GM19035 (cell line): ENCODE measurements around the gene PRKAR1B.

Experiments used
- ATAC-seq: cut with Tn5 transposase; IDR thresholded peaks from one replicate; pipeline ENCODE4 v1.9.1; 2021; ENCODE audit not compliant: unreplicated experiment

The PRKAR1B gene

GRCh38 chr7:594212-594913 is 132.7 kb downstream of the PRKAR1B start:
- no peak for ATAC-seq

DNA sequence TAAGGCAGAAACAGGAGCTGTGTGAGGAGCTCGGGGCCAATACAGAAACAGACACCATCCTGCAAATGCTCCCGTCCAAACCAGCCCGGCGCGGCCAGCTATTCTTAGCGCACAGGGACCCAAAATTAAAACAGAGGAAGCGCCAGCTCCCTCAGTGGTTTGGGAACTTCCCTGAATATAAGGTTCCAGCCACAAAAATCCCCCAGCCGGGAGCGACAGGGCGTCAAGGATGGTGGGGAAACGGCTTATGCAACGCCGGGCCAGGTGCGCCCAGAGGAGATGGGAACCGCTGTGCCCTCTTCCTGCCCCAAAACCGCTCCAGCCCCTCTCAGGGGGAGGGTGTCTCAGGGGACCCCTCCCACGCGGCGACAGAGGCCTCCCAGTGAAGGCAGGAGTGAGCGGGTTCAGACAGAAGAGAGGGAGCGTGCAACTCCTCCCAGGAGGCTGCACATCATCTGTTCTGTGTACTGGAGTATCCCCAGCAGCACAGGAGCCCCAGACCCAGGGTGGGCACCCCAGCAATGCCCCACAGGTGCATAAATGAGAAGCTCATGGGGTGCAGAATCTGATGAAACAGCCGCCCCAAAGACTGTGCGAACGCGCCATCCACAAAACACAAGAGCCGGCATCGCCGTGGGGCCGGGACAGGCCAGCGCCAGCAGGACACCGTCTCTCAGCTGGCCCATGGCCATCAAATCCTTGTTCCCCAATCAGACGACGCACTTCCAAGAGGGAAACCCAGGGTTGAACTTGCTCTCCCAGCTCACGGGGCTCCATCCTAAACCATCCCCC is 133.6 kb downstream of the PRKAR1B start:
- no peak for ATAC-seq

GRCh38 chr7:591856-592628 is 135.0 kb downstream of the PRKAR1B start:
- no peak for ATAC-seq

DNA sequence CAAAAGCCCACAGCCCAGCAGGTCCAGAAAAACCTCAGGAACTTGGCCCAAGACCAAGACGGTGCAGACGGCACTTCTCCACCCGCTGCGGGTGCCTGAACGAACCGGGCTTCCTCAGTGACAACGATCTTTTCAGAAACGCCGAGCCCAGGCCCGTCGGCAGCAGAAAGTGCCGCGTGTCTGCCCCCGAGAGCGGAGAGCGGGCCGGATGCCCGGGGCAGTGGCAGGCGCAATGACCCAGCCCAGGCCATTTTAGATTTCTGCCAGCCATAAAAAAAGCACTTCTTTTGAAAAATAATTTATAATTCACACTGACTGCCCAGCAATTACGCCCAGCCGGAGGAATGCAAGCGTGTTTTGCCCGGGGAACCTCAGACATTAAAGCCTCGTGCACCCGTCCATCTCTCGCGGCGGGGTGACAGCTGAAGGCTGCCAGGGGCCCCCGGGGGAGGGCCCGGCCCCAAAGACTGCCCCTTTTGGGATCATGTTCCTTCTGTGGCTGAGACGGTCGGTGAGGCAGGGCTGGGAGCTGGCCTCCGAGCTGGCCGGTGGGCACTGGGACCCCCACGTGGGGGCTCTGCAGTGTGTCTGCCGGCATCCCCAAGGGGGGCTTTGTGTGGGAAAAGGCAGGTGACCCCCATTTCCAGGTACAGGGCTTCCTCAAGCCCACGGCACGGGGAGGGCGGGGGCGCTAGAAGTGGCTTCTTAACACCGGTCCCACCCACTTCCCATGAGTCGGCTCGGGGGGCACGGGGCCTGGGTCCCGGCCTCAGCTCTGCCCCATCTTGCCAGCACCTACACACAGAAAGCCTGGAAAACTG is 136.1 kb downstream of the PRKAR1B start:
- ATAC-seq: no peak

- ATAC-seq: no peak
These were observed 137.1 kb downstream of the PRKAR1B start for GRCh38 chr7:589781-590575.

DNA sequence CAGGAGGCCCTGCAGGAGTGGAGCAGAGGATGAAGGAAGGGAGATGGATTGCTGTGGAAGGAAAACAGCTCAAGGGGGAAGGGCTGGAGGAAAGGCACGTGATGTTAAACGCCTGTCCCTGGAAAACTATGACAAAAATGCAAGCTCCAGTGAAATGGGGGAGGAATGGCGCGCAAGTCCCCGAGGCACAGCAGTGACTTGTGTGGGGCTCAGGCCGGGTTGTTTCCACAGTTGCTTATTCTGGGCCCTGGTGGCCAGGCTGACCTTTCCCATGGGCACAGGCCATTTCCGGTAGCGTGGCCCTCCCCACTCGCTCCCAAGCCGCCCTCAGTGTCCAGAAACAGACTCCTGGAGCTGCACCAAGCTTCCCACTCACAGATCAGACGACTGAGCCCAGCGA is 139.3 kb downstream of the PRKAR1B start:
- ATAC-seq: no peak

DNA sequence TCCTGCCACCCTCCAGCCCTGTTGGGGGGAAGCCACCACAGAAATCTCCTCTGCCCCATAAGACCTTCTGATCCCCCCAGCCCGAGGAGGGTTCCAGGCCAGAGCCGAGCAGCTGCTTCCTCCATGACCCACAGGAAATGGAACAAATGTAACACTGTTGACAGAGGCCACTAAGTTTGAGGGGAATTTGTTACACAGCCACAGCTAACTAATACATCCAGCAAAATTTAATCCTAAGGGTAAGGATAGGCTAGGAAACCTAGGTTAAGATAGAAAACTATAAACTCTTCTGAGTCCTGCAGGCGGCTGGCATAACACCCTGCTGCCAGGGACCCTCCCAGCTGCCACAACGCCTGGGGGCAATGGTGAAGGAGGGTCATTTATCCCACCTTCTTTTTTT is 140.6 kb downstream of the PRKAR1B start:
- ATAC-seq: no peak

DNA sequence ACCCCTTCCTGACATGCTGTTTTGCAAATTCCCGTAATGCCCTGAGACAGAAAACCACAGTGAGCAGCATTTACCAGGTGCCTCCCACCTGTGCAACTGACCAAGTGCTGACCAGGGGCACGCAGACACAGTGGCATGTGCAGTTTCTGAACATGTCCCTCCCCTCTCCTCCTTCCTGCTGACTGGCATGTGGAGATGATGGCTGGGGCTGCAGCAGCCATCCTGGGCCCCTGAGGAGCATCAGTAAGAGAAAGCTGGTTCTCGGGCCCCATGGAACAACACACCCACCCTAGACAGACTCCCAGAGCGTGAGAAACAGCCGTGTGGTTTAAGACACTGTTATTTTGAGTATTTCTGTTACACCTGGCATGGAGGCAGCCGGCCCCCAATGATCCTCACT is 141.2 kb downstream of the PRKAR1B start:
- no peak for ATAC-seq

DNA sequence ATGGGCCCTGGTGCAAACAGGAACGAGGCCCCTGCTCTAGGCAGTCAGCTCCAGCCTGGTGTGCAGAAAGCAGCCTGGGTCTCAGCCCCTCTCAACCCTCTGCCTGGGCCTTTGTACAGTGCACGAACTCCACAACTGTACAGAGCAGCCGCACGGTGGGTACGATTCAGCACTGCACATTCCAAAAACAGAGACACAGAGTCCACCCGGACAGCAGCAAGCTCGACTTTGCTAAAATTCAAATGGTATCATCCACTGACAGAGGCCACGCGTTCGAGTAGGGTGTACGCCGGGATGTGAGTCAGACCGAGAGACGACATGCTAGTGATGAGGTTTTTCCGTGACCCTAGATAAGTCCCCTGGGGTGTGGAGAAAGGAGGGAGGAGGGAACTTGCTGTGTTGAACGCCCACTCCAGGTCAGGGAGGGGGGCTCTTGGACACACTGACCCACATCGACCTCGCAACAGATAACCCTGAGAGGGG is 141.8 kb downstream of the PRKAR1B start:
- ATAC-seq: peak; percentile 86

- no peak for ATAC-seq
These were observed 142.3 kb downstream of the PRKAR1B start for GRCh38 chr7:584820-585219.

DNA sequence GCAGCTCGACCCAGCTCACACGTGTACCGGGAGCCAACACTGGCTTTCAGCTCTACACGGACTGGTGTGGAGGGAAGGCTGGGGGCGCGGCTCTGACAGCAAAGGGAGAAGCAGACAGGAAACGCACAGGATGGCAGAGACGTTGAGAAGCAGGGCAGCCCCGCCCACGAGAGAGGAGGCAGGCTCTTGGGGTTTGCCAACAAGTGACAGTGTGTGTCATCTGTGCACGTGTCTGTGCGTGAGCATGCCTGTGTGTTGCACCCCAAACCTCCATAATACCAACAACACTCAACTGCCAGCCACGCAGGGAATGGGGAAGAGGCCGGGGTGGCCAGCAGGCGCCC is 143.0 kb downstream of the PRKAR1B start:
- ATAC-seq: no peak

DNA sequence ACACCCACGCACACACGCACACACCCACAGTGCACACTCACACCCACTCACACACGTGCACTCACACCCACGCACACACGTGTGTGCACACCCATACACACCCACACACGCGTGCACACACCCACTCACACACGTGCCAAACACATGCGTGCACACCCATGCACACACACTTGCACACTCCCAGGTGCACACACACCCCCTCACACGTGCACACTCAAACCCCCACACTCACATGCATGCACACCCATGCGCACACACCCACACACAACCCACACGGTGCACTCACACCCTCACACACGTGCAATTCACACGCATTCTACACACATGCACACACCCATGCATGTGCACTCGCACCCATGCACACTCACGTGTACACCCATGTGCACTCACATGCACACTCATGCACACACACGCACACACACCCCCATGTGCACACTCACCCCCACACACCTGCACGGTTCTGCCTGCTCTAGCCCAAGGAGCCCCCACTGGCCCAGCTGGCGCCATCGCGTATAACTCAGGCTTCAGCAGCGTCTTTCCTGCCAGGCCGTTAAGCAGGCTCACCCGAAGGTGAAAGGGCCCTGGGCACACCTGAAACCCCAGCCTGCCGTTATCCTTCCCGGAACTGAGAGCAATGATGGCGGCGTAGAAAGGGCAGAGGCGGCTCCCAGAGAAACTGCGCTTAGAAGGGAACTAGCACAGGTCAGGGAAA is 143.5 kb downstream of the PRKAR1B start:
- ATAC-seq: no peak

- no peak for ATAC-seq
These were observed 144.2 kb downstream of the PRKAR1B start for GRCh38 chr7:582931-583330.

DNA sequence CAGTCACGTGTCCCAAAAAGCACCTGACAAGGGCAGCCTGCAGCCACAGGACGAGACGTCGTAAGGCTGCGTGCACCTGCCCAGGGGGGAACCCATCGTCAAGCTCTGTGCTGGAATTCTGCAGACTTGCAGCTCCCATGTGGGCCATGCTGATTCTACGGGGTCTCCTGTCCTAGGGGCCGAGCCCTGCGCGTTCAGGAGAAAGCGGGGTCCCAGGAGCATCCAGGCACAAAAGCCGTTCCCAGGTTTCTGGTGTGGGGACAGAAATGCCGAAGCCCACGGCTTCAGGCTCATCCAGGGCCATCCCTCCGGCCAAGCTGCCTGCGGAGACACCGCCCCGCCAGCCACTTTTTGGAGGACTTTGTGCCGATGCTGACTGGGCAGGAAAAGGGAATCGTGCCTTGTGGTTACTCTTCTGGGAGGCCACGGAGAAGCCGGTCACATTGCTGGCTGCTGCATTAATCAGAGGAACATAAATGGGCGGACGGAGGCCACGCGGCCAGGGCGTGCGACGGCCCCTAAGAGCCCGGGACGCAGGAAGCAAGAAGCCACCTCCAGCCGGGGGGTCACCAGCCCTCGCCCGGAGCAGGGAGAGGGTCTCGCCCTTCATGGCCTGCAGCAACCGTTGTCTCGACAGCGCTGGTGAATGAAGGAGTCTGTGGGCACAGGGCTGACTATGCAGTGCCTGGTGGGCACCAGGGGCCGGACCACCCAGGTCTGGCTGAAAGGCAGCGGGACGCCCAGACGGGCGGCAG is 144.8 kb downstream of the PRKAR1B start:
- no peak for ATAC-seq

GRCh38 chr7:578386-578785 is 148.7 kb downstream of the PRKAR1B start:
- no peak for ATAC-seq

DNA sequence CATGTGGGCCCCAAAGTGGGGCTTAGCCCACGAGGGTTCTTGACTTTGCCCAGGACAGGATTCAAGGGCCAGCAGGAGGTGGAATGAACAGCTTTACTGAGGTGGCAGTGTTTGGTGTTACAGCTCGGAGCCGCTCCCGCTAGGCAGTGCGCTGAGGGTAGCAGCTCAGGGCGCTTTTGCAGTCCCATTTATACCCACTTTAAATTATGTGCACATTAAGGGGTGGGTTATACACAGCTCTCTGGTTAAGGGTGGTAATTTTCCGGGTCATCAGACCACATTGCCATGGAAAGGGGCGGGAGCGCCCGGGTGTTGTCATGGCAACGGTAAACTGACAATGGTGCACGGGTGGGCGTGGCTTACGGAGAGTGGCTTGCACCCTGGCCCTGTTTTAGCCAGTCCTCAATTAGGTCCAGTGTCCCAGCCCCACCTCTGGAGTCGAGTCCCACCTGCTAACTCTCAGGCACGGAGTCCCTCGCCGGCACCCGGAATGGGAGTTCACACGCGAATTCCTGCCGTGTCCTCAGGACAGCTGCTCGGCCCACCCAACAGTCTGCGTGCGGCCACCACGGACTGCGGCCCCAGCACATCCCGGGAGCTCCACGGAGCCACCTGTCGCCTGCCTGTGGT is 149.2 kb downstream of the PRKAR1B start:
- no peak for ATAC-seq

- no peak for ATAC-seq
These were observed 149.8 kb downstream of the PRKAR1B start for GRCh38 chr7:577278-577665.

DNA sequence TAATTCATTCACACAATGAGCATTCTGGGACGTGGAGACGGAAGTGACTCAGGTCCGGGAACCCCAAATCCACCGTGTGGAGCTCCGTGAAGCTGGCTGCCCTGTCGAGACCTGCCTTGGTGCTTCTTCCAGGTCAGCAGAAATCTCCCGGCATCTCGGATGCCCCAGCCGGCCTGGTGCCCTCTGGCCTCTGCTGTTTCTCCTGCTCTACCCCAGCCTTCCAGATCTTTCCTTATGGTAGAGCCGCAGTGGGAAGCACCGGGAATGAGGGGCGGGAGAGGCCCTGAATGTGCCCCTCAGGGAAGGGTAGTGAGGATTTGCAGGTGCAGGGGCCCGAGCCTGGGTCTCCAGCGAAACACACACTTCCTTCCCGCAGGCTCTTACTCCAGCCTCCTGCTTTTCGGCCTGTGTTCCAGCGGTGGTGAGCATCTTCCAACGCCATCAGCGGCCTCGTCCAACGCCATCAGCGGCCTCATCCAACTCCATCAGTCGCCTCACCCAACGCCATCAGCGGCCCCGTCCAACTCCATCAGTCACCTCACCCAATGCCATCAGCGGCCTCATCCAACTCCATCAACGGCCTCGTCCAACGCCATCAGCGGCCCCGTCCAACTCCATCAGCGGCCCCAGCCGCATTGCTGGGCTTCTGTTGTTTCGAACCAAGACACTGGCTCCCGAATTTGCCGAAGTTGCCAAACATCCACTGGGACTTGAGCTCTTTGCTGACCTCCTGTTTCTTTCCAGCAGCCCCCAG is 150.4 kb downstream of the PRKAR1B start:
- no peak for ATAC-seq
